GM23338 (cell line): Measurements from ENCODE around the gene IL12A. TPM values are rescaled to one million over a fixed set of nuclear protein-coding genes. Genes with fewer than 3 reads are reported as not detected.

Source experiments
- ATAC-seq: fragments of 200-7000 bp; cut with Tn5 transposase; 3 replicates; pipeline ENCODE4 v1.9.1; 2020
- DNase-seq: peaks from one replicate; pipeline ENCODE4 v3.0.0-alpha.2; 2015; ENCODE audit warnings: low spot score
- H2AFZ ChIP-seq: fragments of 200-600 bp; sonication (generic); 2 replicates; pipeline ENCODE4 v1.8.0; 2016; ENCODE audit warnings: antibody characterized with exemption, mild to moderate bottlenecking, moderate library complexity
- H3F3A ChIP-seq: fragments of 200-600 bp; sonication (generic); replicated peaks from 2 replicates; pipeline ENCODE4 v1.8.0; 2017; ENCODE audit warnings: antibody characterized with exemption, mixed run types, low read depth
- H3K27ac ChIP-seq: fragments of 200-600 bp; sonication (generic); 2 replicates; pipeline ENCODE4 v1.6.1; 2016; ENCODE audit warnings: low read depth
- H3K27me3 ChIP-seq: fragments of 200-600 bp; sonication (generic); 2 replicates; pipeline ENCODE4 v1.8.0; 2016; ENCODE audit warnings: mild to moderate bottlenecking, mixed run types, moderate library complexity; ENCODE audit not compliant: insufficient read depth
- H3K36me3 ChIP-seq: fragments of 200-600 bp; sonication (generic); 2 replicates; pipeline ENCODE4 v1.8.0; 2016; ENCODE audit warnings: mild to moderate bottlenecking; ENCODE audit not compliant: insufficient read depth
- H3K4me1 ChIP-seq: fragments of 200-600 bp; sonication (generic); 2 replicates; pipeline ENCODE4 v1.8.0; 2016; ENCODE audit warnings: mild to moderate bottlenecking, moderate library complexity; ENCODE audit not compliant: insufficient read depth
- H3K4me2 ChIP-seq: fragments of 200-600 bp; sonication (generic); 2 replicates; pipeline ENCODE4 v1.7.1; 2017; ENCODE audit warnings: mixed run types
- H3K4me3 ChIP-seq: fragments of 200-600 bp; sonication (generic); 2 replicates; pipeline ENCODE4 v1.6.1; 2016; ENCODE audit warnings: mixed run types
- H3K79me2 ChIP-seq: fragments of 200-600 bp; sonication (generic); replicated peaks from 2 replicates; pipeline ENCODE4 v1.8.0; 2017; ENCODE audit warnings: mild to moderate bottlenecking; ENCODE audit not compliant: insufficient read depth
- H3K9me2 ChIP-seq: fragments of 200-600 bp; sonication (generic); 2 replicates; pipeline ENCODE4 v1.8.0; 2017; ENCODE audit not compliant: insufficient read depth
- H4K20me1 ChIP-seq: fragments of 200-600 bp; sonication (generic); replicated peaks from 2 replicates; pipeline ENCODE4 v1.8.0; 2017; ENCODE audit warnings: mild to moderate bottlenecking; ENCODE audit not compliant: insufficient read depth
- H3K27ac Mint-ChIP-seq: 2 replicates; pipeline ENCODE4 v1.8.0; 2020; ENCODE audit warnings: inconsistent platforms, mild to moderate bottlenecking, moderate library complexity, mixed read lengths
- H3K27me3 Mint-ChIP-seq: 3 replicates; pipeline ENCODE4 v1.8.0; 2022; ENCODE audit warnings: low read depth, mild to moderate bottlenecking, moderate library complexity, mixed read lengths, inconsistent platforms; ENCODE audit not compliant: insufficient read depth, poor library complexity
- H3K36me3 Mint-ChIP-seq: 3 replicates; pipeline ENCODE4 v1.8.0; 2021; ENCODE audit warnings: low read depth, mild to moderate bottlenecking, inconsistent platforms, moderate library complexity, mixed read lengths
- H3K4me1 Mint-ChIP-seq: 3 replicates; pipeline ENCODE4 v1.8.0; 2020; ENCODE audit warnings: mild to moderate bottlenecking, inconsistent platforms, mixed read lengths
- H3K4me3 Mint-ChIP-seq: 3 replicates; pipeline ENCODE4 v1.8.0; 2021; ENCODE audit warnings: moderate library complexity, mild to moderate bottlenecking, inconsistent platforms, mixed read lengths
- H3K9me3 Mint-ChIP-seq: 3 replicates; pipeline ENCODE4 v1.8.0; 2020; ENCODE audit warnings: moderate library complexity, mild to moderate bottlenecking, inconsistent platforms, mixed read lengths
- CREB1 ChIP-seq: fragments of 250-450 bp; sonication (Bioruptor Pico); IDR thresholded peaks from 2 replicates; pipeline ENCODE4 v1.5.0; 2020; ENCODE audit warnings: low read depth, mild to moderate bottlenecking, moderate library complexity
- CTCF ChIP-seq, 2 experiments: fragments of 200-600 bp in 1 of 2; sonication (generic) in 1 of 2; conservative IDR thresholded peaks; 2 replicates each; pipeline versions ENCODE4 v1.5.1 to v1.6.1; 2016 to 2017; ENCODE audit warnings: antibody characterized with exemption in 2 of 2, low read depth in 2 of 2, mild to moderate bottlenecking in 2 of 2, moderate library complexity in 1 of 2
- ETS1 ChIP-seq: IDR thresholded peaks from 2 replicates; pipeline ENCODE4 v1.6.1; 2016; ENCODE audit warnings: antibody characterized with exemption
- EZH2 ChIP-seq: fragments of 200-600 bp; sonication (generic); IDR thresholded peaks from one replicate; pipeline ENCODE4 v1.8.0; 2017; ENCODE audit warnings: antibody characterized with exemption, mild to moderate bottlenecking, low read depth; ENCODE audit not compliant: unreplicated experiment
- EZH2phosphoT487 ChIP-seq: fragments of 200-600 bp; sonication (generic); IDR thresholded peaks from one replicate; pipeline ENCODE4 v1.8.1; 2018; ENCODE audit warnings: antibody characterized with exemption; ENCODE audit not compliant: unreplicated experiment
- JUNB ChIP-seq: IDR thresholded peaks from one replicate; pipeline ENCODE4 v1.6.1; 2016; ENCODE audit warnings: antibody characterized with exemption; ENCODE audit not compliant: unreplicated experiment
- NANOG ChIP-seq: IDR thresholded peaks from 2 replicates; pipeline ENCODE4 v1.6.1; 2016; ENCODE audit warnings: antibody characterized with exemption, borderline replicate concordance
- POLR2AphosphoS5 ChIP-seq: IDR thresholded peaks from 2 replicates; pipeline ENCODE4 v1.6.1; 2016; ENCODE audit warnings: antibody characterized with exemption, low read depth
- REST ChIP-seq: IDR thresholded peaks from one replicate; pipeline ENCODE4 v1.6.1; 2018; ENCODE audit warnings: antibody characterized with exemption; ENCODE audit not compliant: unreplicated experiment
- STAT1 ChIP-seq: IDR thresholded peaks from one replicate; pipeline ENCODE4 v1.6.1; 2016; ENCODE audit warnings: antibody characterized with exemption; ENCODE audit not compliant: unreplicated experiment
- ZNF114 ChIP-seq: fragments of 250-450 bp; sonication (Bioruptor Pico); IDR thresholded peaks from 2 replicates; pipeline ENCODE4 v1.5.0; 2020; ENCODE audit warnings: mild to moderate bottlenecking, moderate library complexity
- ZNF331 ChIP-seq: fragments of 250-450 bp; sonication (Bioruptor Pico); IDR thresholded peaks from 2 replicates; pipeline ENCODE4 v1.5.0; 2020; ENCODE audit warnings: low read depth, mild to moderate bottlenecking, moderate library complexity
- ZNF462 ChIP-seq: fragments of 250-450 bp; sonication (Bioruptor Pico); IDR thresholded peaks from 2 replicates; pipeline ENCODE4 v1.5.0; 2020; ENCODE audit warnings: mild to moderate bottlenecking, moderate library complexity
- polyA plus RNA-seq: library from polyadenylated mRNA; unstranded; fragments of >200 nt; fragmentation: Nextera tagmentation; extraction: Ambion mirVana; gene quantifications from 2 replicates; pipeline ENCODE4 v1.2.1, GENCODE V29; 2016
- total RNA-seq: library from RNA; depleted of rRNA; stranded (reverse); fragments of >200 nt; shearing (Covaris generic); gene quantifications from 2 replicates; pipeline ENCODE4 v1.2.3, GENCODE V29; 2014

The IL12A gene
- total and polyA plus RNA-seq, 2 experiments from 2014 or later: 0.69 to 1.3 TPM

- Histone ChIP-seq H3K4me2 (no peak overlapping the region), H3K4me3 (no peak overlapping the region), H3F3A (no peaks in the 10 kb centered on the region), H4K20me1 (no peaks in the 10 kb centered on the region), H3K79me2 (no peaks in the 10 kb centered on the region), H2AFZ (no peak overlapping the region), H3K27ac (no peak overlapping the region), H3K4me1 (no peaks in the 10 kb centered on the region), H3K36me3 (no peaks in the 10 kb centered on the region), H3K27me3 (no peaks in the 10 kb centered on the region), H3K9me2 (no peaks in the 10 kb centered on the region)
- H3K9me3 Mint-ChIP-seq: no peaks in the 10 kb centered on the region
- ATAC-seq: no peak
- no peaks in the 10 kb centered on the region for H3K36me3 Mint-ChIP-seq
- H3K27ac Mint-ChIP-seq: no peak overlapping the region
- DNase-seq: no peak
- TF ChIP-seq ZNF462 (no peak), EZH2 (no peak), REST (no peak), ZNF331 (no peak), CREB1 (no peak), ETS1 (no peak), ZNF114 (CRISPR knock-in tag) (no peak), JUNB (no peak), NANOG (no peak), EZH2phosphoT487 (no peak), CTCF (conservative IDR thresholded peaks at IDR 0.05; ENCODE audit: low read depth in 2 of 2) (no peak), STAT1 (no peak), POLR2AphosphoS5 (no peak)
- H3K27me3 Mint-ChIP-seq: peaks cover 2% of the 10 kb centered on the region
- H3K4me3 Mint-ChIP-seq: no peak overlapping the region
- H3K4me1 Mint-ChIP-seq: no peaks in the 10 kb centered on the region
Measured at GRCh38 chr3:160009525-160009924, 20.9 kb downstream of the IL12A start.
